Hepatocyte (in vitro differentiated cells): ENCODE data around the gene PHF1. TPM values are rescaled to one million over a fixed set of nuclear protein-coding genes. Genes with fewer than 3 reads are reported as not detected.
"Not testable (repeated sequence)": the region's sequence is repeated elsewhere in the genome, so short reads cannot be mapped to it uniquely, and the experiment has no call there.

ENCODE experiments used
- DNase-seq: peaks from one replicate; pipeline ENCODE4 v3.0.0-alpha.2; 2016; ENCODE audit warnings: low spot score
- H2AFZ ChIP-seq: fragments of 200-600 bp; sonication (generic); 2 replicates; pipeline ENCODE4 v1.6.0; 2016; ENCODE audit warnings: antibody characterized with exemption, mild to moderate bottlenecking
- H3K27ac ChIP-seq: fragments of 200-600 bp; sonication (generic); 2 replicates; pipeline ENCODE4 v1.5.1; 2016; ENCODE audit warnings: mild to moderate bottlenecking
- H3K27me3 ChIP-seq: fragments of 200-600 bp; sonication (generic); 2 replicates; pipeline ENCODE4 v1.6.1; 2016
- H3K36me3 ChIP-seq: fragments of 200-600 bp; sonication (generic); replicated peaks from 2 replicates; pipeline ENCODE4 v1.5.1; 2016; ENCODE audit warnings: low read depth; ENCODE audit not compliant: insufficient read depth
- H3K4me1 ChIP-seq: fragments of 200-600 bp; sonication (generic); 2 replicates; pipeline ENCODE4 v1.5.1; 2016; ENCODE audit warnings: mild to moderate bottlenecking, moderate library complexity; ENCODE audit not compliant: insufficient read depth
- H3K4me2 ChIP-seq: fragments of 200-600 bp; sonication (generic); 2 replicates; pipeline ENCODE4 v1.6.0; 2016
- H3K4me3 ChIP-seq: fragments of 200-600 bp; sonication (generic); 2 replicates; pipeline ENCODE4 v1.5.1; 2016; ENCODE audit warnings: mild to moderate bottlenecking
- H3K79me2 ChIP-seq: fragments of 200-600 bp; sonication (generic); 2 replicates; pipeline ENCODE4 v1.6.0; 2017; ENCODE audit warnings: mild to moderate bottlenecking
- H3K9me2 ChIP-seq: fragments of 200-600 bp; sonication (generic); replicated peaks from 2 replicates; pipeline ENCODE4 v1.6.0; 2017; ENCODE audit warnings: mild to moderate bottlenecking; ENCODE audit not compliant: insufficient read depth
- H3K9me3 ChIP-seq: fragments of 200-600 bp; sonication (generic); 2 replicates; pipeline ENCODE4 v1.5.1; 2016; ENCODE audit warnings: low read depth, mild to moderate bottlenecking
- H4K20me1 ChIP-seq: fragments of 200-600 bp; sonication (generic); 2 replicates; pipeline ENCODE4 v1.6.0; 2016; ENCODE audit warnings: mild to moderate bottlenecking; ENCODE audit not compliant: insufficient read depth, poor library complexity, severe bottlenecking
- EZH2 ChIP-seq: fragments of 200-600 bp; sonication (generic); IDR thresholded peaks from 2 replicates; pipeline ENCODE4 v1.6.1; 2016; ENCODE audit warnings: antibody characterized with exemption, mild to moderate bottlenecking, borderline replicate concordance
- EZH2phosphoT487 ChIP-seq: fragments of 200-600 bp; sonication (generic); IDR thresholded peaks from one replicate; pipeline ENCODE4 v1.6.1; 2018; ENCODE audit warnings: antibody characterized with exemption, mild to moderate bottlenecking, low read depth, moderate library complexity; ENCODE audit not compliant: unreplicated experiment, severe bottlenecking
- WGBS: methylation state at CpG from one replicate; pipeline ENCODE4 v1.1.6; 2016; ENCODE audit warnings: low lambda C conversion rate; ENCODE audit errors: missing lambda C conversion rate; 5-methylcytosine and 5-hydroxymethylcytosine counted together
- polyA plus RNA-seq: library from polyadenylated mRNA; unstranded; fragments of >200 nt; fragmentation: Nextera tagmentation; extraction: Ambion mirVana; gene quantifications from 2 replicates; pipeline ENCODE4 v1.2.1, GENCODE V29; 2016
- total RNA-seq: library from RNA; depleted of rRNA; stranded (reverse); fragments of >200 nt; gene quantifications from 2 replicates; pipeline ENCODE4 v1.2.3, GENCODE V29; 2014
- TF ChIP-seq, protein P1 (sequence below): fragments of 200-600 bp; sonication (generic); IDR thresholded peaks from 2 replicates; pipeline ENCODE4 v1.5.1; 2016; ENCODE audit warnings: antibody characterized with exemption, mild to moderate bottlenecking; ENCODE audit not compliant: poor library complexity

PHF1 gene
- total and polyA plus RNA-seq, 2 experiments from 2014 or later, result 37.2 to 42.4 TPM

DNA sequence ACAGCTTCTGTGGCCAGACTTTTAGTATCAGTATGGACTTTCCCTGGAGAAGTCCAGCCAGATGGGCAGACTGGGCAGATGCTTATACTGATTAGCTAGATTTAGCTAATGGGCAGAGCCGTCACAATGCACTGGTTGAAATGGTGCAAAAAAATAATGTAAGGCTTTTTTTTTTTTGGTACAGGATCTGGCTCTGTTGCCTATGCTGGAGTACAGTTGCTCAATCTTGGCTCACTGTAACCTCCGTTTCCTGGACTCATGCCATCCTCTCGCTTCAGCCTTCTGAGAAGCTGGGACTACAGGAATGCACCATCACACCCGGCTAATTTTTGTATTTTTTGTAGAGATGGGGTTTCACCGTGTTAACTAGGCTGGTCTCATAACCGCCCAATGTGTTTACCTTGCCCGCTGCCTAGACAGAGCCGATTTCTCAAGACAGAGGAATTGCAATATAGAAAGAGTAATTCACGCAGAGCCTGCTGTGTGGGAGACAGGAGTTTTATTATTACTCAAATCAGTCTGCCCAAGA lies 35.6 kb upstream of the PHF1 start:
- H3K9me3 ChIP-seq, result no peaks in the 10 kb centered on the region
- DNase-seq, result peak; percentile 63
- H4K20me1 ChIP-seq, result no peaks in the 10 kb centered on the region
- H3K9me2 ChIP-seq, result no peaks in the 10 kb centered on the region
- TF ChIP-seq, protein P1, sequence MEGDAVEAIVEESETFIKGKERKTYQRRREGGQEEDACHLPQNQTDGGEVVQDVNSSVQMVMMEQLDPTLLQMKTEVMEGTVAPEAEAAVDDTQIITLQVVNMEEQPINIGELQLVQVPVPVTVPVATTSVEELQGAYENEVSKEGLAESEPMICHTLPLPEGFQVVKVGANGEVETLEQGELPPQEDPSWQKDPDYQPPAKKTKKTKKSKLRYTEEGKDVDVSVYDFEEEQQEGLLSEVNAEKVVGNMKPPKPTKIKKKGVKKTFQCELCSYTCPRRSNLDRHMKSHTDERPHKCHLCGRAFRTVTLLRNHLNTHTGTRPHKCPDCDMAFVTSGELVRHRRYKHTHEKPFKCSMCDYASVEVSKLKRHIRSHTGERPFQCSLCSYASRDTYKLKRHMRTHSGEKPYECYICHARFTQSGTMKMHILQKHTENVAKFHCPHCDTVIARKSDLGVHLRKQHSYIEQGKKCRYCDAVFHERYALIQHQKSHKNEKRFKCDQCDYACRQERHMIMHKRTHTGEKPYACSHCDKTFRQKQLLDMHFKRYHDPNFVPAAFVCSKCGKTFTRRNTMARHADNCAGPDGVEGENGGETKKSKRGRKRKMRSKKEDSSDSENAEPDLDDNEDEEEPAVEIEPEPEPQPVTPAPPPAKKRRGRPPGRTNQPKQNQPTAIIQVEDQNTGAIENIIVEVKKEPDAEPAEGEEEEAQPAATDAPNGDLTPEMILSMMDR, result no peak
- TF ChIP-seq EZH2 (no peak), EZH2phosphoT487 (no peak)
- no peaks in the 10 kb centered on the region for H3K79me2 ChIP-seq
- no peak overlapping the region for H3K27ac ChIP-seq
- 64% methylated on average over 9 of the region's 9 CpGs for WGBS
- H3K4me1 ChIP-seq, result peaks cover 5% of the 10 kb centered on the region
- peak overlapping the region; percentile 5 for H3K4me2 ChIP-seq
- H3K27me3 ChIP-seq, result no peaks in the 10 kb centered on the region
- no peak overlapping the region for H3K4me3 ChIP-seq
- H3K36me3 ChIP-seq, result no peaks in the 10 kb centered on the region
- no peak overlapping the region for H2AFZ ChIP-seq

DNA sequence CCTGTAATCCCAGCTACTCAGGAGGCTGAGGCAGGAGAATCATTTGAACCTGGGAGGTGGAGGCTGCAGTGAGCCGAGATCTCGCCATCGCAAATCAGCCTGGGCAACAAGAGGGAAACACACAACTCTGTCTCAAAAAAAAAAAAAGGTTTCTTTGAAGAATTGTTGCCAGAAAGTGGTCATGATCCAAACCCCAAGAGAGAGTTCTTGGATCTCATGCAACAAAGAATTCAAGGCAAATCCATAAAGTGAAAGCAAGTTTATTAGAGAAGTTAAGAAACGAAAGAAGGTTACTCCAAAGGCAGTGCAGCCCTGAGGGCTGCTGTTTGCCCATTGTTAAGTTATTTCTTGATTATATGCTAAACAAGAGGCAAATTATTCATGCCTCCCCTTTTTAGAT lies 33.6 kb upstream of the PHF1 start:
- Histone ChIP-seq H2AFZ (no peak overlapping the region), H4K20me1 (no peaks in the 10 kb centered on the region), H3K36me3 (no peaks in the 10 kb centered on the region), H3K4me2 (no peak overlapping the region), H3K79me2 (no peaks in the 10 kb centered on the region), H3K27me3 (no peaks in the 10 kb centered on the region), H3K9me2 (no peaks in the 10 kb centered on the region), H3K9me3 (no peaks in the 10 kb centered on the region), H3K27ac (no peak overlapping the region), H3K4me3 (no peak overlapping the region), H3K4me1 (peaks cover 5% of the 10 kb centered on the region)
- WGBS, result 92% methylated on average over 4 of the region's 4 CpGs
- no peak for DNase-seq
- TF ChIP-seq EZH2, result no peak
- TF ChIP-seq, protein P1, result no peak
- TF ChIP-seq EZH2phosphoT487, result no peak

DNA sequence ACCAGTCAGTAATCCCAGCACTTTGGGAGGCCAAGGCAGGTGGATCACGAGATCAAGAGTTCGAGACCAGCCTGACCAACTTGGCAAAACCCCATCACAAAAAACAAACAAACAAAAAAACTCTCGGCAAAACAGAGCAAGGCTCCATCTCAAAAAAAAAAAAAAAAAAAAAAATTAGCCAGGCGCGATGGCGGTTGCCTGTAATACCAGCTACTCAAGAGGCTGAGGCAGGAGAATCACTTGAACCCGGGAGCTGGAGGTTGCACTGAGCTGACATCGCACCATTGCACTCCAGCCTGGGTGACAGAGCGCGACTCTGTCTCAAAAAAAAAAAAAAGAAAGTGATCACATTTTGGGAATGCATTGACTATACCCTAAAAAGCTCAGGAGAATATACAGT lies 31.6 kb upstream of the PHF1 start:
- H2AFZ ChIP-seq, H3K36me3 ChIP-seq, H3K27ac ChIP-seq, H3K27me3 ChIP-seq, H4K20me1 ChIP-seq, H3K4me3 ChIP-seq, H3K79me2 ChIP-seq, H3K4me1 ChIP-seq, H3K9me3 ChIP-seq, H3K9me2 ChIP-seq, DNase-seq, H3K4me2 ChIP-seq: not testable (repeated sequence)
- 94% methylated on average over 10 of the region's 10 CpGs for WGBS

DNA sequence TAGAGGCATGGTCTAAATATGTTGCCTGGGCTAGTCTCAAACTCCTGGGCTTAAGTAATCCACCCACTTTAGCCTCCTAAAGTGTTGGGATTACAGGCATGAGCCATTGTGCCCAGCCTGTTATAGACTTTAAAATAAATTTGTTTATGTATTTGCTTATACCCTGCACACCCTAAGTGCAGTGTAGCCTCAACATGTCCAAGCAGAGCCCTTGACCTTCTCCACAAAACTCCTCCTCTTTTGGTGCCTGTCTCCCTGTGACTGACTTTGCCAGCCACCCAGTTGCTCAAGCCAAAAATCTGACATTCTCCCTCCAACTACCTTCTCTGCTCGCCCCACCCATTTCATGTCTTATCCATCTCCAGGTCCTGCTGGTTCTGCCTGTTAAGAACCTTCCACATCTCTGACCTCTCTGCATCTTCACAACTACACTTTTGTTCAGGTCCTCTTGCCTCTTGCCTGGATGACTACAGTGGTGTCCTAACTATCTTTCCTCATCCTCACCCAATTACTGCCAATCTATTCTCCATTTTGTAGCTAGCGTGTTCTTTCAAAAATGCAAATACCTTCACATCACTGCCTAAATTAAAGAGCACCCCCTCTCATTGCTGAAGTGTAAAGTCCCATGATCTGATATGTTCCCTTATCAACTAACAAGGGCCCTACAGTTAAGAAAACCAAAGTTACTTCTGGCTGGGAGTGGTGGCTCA lies 30.4 kb upstream of the PHF1 start:
- 94% methylated on average over 2 of the region's 2 CpGs for WGBS
- H3K36me3 ChIP-seq, result no peaks in the 10 kb centered on the region
- TF ChIP-seq EZH2phosphoT487, result no peak
- TF ChIP-seq, protein P1, result no peak
- TF ChIP-seq EZH2, result no peak

More for the DNA sequence above, 30.4 kb upstream of the PHF1 start:
- H2AFZ ChIP-seq, result no peak overlapping the region
- H3K79me2 ChIP-seq, result no peaks in the 10 kb centered on the region
- H3K27me3 ChIP-seq, result no peaks in the 10 kb centered on the region
- no peaks in the 10 kb centered on the region for H3K9me3 ChIP-seq
- H3K4me2 ChIP-seq, result no peak overlapping the region
- H3K4me1 ChIP-seq, result no peaks in the 10 kb centered on the region
- H3K27ac ChIP-seq, result no peak overlapping the region
- H4K20me1 ChIP-seq, result no peaks in the 10 kb centered on the region
- H3K9me2 ChIP-seq, result no peaks in the 10 kb centered on the region
- H3K4me3 ChIP-seq, result no peak overlapping the region
- no peak for DNase-seq
